ENCODE results near the gene TSPAN9.

GRCh38 chr12:3133405-3133783 is 56.2 kb downstream of the TSPAN9 start:
- TF ChIP-seq CTCF (IDR thresholded peaks at IDR 0.05; ENCODE audit: insufficient read depth, low read length, poor library complexity, severe bottlenecking) (no peak), EZH2phosphoT487 (conservative IDR thresholded peaks at IDR 0.05; ENCODE audit: low read length) (no peak)

Data from SU-DHL-6 (cell line).